DND-41 (cell line): ENCODE results near the gene SPTLC1.

Experiments
- CTCF ChIP-seq: IDR thresholded peaks from 2 replicates; pipeline ENCODE4 v1.5.1; 2012; ENCODE audit warnings: borderline replicate concordance, low read length, moderate library complexity, mild to moderate bottlenecking; ENCODE audit not compliant: poor library complexity, severe bottlenecking; ENCODE audit errors: extremely low read depth
- EZH2 ChIP-seq: IDR thresholded peaks from 3 replicates; pipeline ENCODE4 v1.6.1; 2012; ENCODE audit warnings: borderline replicate concordance, low read depth, mild to moderate bottlenecking, moderate library complexity, low read length, inconsistent platforms; ENCODE audit not compliant: severe bottlenecking

DNA sequence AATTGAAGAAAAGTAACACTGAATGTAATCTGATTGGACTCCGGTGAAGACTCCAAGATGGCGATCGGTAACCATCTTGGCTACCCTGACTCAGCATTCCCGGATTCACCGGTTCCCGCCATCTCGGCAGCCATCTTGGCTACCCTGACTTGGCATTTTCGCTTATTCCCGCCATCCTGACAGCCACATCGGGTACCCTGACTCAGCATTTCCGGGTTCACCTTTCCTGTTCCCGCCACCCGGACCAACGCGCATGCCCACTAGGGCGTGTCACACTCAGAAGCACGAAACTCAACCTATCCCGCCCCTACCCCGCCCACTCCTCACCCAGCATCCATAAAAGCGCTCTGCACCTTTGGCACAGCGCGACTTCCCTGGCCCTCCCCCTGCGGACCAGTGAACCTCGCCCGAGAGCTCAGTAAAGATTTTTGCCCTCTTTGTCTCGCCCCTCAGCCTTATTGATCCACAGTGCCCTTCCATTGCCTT is 17.2 kb downstream of the SPTLC1 start:
- TF ChIP-seq CTCF (no peak), EZH2 (no peak)
